H1 (cell line): ENCODE data around the gene UBR7. TPM values are rescaled to one million over a fixed set of nuclear protein-coding genes. Genes with fewer than 3 reads are reported as not detected.

ENCODE experiments used
- CHD1 ChIP-seq: IDR thresholded peaks from 2 replicates; pipeline ENCODE4 v1.6.1; 2012; ENCODE audit warnings: low read depth, low read length, improper control_type of control experiment
- KDM1A ChIP-seq: fragments of 200-600, 300-600 bp; sonication (generic); IDR thresholded peaks from 2 replicates; pipeline ENCODE4 v1.7.1; 2016; ENCODE audit warnings: mild to moderate bottlenecking, low read length, borderline replicate concordance
- MAX ChIP-seq: IDR thresholded peaks from 2 replicates; pipeline ENCODE4 v1.6.1; 2012; ENCODE audit warnings: inconsistent platforms
- RAD21 ChIP-seq, 2 experiments: IDR thresholded peaks in 1 of 2; conservative IDR thresholded peaks in 1 of 2; 2 replicates each; pipeline ENCODE4 v1.6.1; 2011; ENCODE audit warnings: low read depth in 2 of 2, low read length in 2 of 2, improper control_type of control experiment in 1 of 2, inconsistent platforms in 1 of 2, mild to moderate bottlenecking in 1 of 2, moderate library complexity in 1 of 2
- RXRA ChIP-seq: IDR thresholded peaks from 2 replicates; pipeline ENCODE4 v1.6.1; 2011; ENCODE audit warnings: low read depth, mild to moderate bottlenecking, low read length, moderate library complexity; ENCODE audit not compliant: insufficient read depth
- polyA plus RNA-seq, 7 experiments: library from polyadenylated mRNA; depleted of rRNA in 3 of 7; stranded (reverse) in 5 of 7; unstranded in 2 of 7; fragments of >200 nt in 5 of 7; fragments of 200-250 nt in 2 of 7; gene quantifications; 1 replicate in 5 of 7; 2 replicates in 1 of 7; 4 replicates in 1 of 7; pipeline versions ENCODE4 v1.2.1 to v1.2.3, GENCODE V29; 2011 to 2013; ENCODE audit warnings: missing spikeins in 2 of 7, mixed read lengths in 2 of 7
- total RNA-seq: library from RNA; stranded (reverse); fragmentation: NEBNext Ultra II Directional; extraction: Animal tissue kit (Norgen Biotek cat#: 25700); gene quantifications from 2 replicates; pipeline ENCODE4 v1.2.1, GENCODE V29; 2021

Gene UBR7
- total and polyA plus RNA-seq, 2 of the 8 experiments (the other 6 are each of a cell fraction or from before 2014, with no cell fraction given): 20.1 to 28.4 TPM

DNA sequence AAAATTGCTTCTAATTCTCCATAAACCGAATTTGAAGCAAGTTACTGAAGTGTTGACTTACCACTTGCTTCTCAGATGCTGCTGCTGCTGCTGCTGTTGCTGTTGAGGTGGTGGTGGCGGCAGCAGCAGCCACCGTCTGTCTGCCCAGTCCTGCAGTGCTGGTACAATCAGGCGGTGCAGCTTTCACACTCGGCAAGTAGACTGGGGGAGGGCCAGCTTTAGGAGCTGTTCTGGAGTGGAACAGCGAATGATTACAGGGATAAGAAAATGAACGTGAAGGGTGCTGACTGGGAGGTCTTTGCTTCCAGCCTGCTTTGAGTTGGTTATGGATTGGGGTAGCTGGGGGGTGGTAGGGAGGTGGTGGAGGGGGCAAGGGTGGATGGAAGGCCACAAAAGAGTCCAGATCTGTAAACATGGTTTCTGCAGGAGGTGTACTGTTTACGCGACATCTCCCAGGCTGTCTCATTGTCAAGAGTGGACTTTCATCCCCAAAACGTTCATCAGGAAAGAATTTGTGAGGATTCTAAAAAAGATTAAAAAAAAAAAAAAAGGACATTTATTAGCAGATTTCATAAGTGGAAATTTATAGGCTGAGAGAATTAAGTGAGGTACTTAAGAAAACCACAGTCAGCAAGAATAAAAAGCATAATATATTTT lies 38.8 kb downstream of the UBR7 start (continued):
- TF ChIP-seq RAD21 (IDR thresholded peaks at IDR 0.05 in 1 of 2, conservative IDR thresholded peaks at IDR 0.05 in 1 of 2; ENCODE audit: low read depth in 2 of 2, low read length in 2 of 2) (no peak), KDM1A (no peak), MAX (no peak), RXRA (no peak), CHD1 (no peak)
